Tongue (tissue), 2 donors: ENCODE results near the gene ABCB8. TPM values are rescaled to one million over a fixed set of nuclear protein-coding genes. Genes with fewer than 3 reads are reported as not detected.
"Not testable (repeated sequence)": the region's sequence is repeated elsewhere in the genome, so short reads cannot be mapped to it uniquely, and the experiment has no call there.

Experiments used
- DNase-seq: peaks from one replicate; pipeline ENCODE4 v3.0.0-alpha.2; 2015
- total RNA-seq: library from RNA; depleted of rRNA; stranded (reverse); fragments of >200 nt; gene quantifications from one replicate; pipeline ENCODE4 v1.2.3, GENCODE V29; 2014

Gene ABCB8
- total RNA-seq, 1 donor from 2014 or later: 28.6 TPM

DNA sequence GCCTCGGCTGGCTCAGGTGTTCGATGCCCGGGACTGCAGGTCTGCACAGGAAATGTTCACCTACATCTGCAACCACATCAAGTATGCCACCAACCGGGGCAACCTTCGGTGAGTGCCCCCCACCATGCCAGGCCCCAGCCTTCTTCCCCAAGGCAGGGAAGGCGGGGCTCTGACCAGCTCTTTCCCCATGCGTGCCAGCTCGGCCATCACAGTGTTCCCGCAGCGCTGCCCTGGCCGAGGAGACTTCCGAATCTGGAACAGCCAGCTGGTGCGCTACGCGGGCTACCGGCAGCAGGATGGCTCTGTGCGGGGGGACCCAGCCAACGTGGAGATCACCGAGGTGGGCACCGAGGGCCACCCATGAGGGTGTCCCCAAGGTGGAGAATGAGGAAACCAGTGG lies 29.9 kb upstream of the ABCB8 start:
- DNase-seq: no peak

GRCh38 chr7:150999001-150999400 lies 29.2 kb upstream of the ABCB8 start:
- no peak for DNase-seq

DNA sequence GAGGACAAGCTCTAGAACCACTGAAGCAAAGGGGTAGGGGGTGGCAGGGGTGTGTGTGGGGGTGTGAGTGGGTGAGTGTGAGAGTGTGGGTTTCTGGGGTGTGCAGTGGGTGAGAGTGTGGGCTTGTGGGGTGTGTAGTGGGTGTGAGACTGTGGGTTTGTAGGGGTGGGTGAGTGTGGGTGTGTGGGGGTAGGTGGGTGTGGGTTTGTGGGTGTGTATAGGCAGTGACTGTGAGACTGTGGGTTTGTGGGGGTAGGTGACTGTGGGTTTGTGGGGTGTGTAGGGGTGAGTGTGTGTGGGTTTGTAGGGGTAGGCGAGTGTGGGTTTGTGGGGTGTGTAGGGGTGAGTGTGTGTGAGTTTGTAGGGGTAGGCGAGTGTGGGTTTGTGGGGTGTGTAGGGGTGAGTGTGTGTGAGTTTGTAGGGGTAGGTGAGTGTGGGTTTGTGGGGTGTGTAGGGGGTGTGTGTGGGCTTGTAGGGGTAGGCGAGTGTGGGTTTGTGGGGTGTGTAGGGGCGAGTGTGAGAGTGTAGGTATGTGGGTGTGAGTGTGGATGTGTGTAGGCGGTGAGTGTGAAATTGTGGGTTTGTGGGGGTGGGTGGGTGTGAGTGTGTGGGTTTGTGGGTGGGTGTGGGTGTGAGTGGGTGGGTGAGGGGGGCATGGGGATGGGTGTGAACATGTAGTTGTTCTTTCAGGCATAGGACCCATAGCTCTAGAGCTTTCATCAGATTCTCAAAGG lies 28.6 kb upstream of the ABCB8 start:
- no peak for DNase-seq

DNA sequence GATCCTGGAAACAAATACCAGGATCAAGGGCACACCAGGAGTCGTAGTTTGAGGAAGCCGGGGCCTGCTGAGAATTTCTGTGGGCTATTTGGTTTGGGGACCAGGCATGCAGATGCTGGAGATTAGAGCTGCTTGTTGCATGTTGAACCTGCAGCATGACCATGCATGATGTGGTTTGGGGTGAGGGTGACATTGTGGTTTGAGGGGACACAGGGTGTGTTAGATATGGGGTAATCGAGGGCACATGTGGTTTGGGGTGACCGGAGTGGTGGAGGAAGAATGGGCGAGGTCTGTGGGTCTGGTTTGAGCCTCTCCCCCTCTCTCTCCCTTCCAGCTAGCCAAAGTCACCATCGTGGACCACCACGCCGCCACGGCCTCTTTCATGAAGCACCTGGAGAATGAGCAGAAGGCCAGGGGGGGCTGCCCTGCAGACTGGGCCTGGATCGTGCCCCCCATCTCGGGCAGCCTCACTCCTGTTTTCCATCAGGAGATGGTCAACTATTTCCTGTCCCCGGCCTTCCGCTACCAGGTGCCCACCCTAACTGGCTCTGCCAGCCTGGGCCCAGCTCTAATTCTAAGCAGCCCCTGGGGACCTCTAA lies 27.3 kb upstream of the ABCB8 start:
- DNase-seq: no peak

GRCh38 chr7:151001546-151001945 lies 26.7 kb upstream of the ABCB8 start:
- no peak for DNase-seq

DNA sequence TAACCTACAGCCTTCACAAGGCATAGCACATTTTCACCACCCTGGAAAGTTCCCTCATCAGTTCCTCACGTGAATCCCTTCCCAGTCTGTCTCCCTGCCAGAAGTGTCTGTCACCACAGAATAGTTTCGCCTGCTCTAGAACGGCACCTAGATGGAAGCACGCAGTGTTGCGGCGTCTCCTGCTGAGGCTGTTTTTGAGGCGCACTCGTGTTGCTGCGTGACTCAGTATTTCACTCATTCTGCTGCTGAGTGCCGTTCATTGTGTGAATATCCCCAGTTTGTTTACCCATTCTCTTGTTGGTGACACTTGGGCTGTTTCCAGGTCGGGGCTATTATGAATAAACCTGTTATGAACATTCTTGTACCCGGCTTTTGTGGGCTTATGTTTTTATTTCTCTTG lies 24.7 kb upstream of the ABCB8 start:
- DNase-seq: no peak

DNA sequence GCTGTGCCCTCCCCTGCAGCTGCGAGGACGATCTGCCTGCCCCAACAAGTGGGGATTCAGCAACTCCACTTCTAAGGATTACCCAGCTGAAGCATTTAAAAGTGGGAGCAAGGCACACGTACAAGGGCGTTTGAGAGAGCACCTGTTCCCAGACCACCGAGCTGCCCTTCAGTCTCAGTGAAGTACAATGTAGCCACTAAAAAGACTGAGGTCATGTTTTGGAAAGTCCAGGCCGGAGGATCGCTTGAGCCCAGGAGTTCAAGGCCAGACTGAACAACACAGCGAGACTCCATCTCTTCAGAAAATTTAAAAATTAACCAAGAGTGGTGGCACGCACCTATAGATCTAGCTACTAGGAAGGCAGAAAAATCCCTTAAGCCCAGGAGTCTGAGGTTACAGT lies 22.7 kb upstream of the ABCB8 start:
- DNase-seq: no peak

DNA sequence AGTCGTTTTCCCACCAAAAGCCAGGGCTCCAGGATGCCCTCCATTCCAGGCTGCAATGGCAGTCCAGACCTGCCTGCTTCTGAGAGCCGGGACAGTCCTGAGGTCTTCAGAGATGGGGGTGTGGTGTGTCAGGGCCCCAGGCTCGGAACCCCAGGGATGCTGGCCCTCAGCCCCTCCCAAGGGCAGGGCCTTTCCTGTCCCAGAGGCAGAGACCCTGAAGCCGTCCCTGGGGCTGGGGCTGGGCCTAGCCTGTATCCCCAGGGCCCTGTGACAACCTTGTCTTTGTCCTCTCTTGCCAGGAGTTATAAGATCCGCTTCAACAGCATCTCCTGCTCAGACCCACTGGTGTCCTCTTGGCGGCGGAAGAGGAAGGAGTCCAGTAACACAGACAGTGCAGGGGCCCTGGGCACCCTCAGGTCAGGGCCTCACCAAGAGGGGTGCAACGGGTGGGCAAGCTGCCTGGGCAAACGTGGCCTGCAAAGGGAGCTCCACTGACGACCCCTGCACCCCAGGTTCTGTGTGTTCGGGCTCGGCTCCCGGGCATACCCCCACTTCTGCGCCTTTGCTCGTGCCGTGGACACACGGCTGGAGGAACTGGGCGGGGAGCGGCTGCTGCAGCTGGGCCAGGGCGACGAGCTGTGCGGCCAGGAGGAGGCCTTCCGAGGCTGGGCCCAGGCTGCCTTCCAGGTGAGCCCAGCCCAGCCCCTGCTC lies 21.5 kb upstream of the ABCB8 start:
- no peak for DNase-seq

DNA sequence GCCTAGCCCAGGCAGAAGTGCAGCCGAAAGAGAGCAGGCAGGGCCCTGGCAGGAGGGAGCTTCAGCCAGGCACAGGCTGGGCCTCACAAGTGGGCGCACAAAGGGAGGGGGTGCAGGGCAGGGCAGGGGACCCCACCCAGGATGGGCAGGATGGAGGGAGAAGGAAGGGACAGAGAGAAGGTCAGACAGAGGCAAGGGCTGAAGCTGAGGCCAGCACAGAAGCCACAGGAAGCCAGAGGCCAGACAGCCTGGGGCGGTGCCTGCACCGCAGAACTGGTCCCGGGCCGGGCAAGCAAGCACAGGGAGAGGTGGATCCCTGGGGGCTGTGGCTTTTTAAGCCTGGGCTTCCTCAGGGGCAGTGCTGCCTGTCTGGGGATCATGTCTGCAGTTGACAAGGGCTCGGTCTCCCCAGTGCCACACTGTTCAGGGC lies 20.8 kb upstream of the ABCB8 start:
- DNase-seq: no peak

GRCh38 chr7:151008143-151008510 lies 20.1 kb upstream of the ABCB8 start:
- no peak for DNase-seq

DNA sequence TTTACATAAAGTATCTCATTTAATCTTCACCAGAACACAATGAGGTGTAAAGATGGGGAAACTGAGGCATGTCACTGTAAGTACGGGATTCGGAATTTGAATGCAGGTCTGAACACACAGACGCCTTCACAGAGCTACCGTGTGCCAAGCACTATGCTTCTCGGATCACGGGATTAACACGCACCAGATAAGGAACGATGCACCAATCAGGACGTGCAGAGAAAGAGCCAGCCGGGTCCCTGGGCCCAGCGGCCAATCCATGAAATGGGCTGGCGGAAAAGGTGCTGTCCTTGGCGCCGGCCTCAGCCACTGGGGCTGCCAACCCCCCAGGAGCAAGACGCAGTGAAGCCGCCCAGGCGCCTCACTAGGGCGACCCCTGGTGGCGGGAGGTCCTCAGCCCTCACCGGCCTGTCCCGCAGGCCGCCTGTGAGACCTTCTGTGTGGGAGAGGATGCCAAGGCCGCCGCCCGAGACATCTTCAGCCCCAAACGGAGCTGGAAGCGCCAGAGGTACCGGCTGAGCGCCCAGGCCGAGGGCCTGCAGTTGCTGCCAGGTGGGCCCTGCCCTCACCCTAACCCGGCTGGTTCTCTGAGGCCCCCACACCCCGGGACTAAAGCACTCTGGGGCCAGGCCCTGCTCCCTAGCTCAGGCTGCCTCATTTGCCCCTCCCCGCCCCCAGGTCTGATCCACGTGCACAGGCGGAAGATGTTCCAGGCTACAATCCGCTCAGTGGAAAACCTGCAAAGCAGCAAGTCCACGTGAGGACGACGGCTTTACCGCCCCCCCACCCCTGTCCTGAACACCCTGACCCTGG lies 19.5 kb upstream of the ABCB8 start:
- no peak for DNase-seq

DNA sequence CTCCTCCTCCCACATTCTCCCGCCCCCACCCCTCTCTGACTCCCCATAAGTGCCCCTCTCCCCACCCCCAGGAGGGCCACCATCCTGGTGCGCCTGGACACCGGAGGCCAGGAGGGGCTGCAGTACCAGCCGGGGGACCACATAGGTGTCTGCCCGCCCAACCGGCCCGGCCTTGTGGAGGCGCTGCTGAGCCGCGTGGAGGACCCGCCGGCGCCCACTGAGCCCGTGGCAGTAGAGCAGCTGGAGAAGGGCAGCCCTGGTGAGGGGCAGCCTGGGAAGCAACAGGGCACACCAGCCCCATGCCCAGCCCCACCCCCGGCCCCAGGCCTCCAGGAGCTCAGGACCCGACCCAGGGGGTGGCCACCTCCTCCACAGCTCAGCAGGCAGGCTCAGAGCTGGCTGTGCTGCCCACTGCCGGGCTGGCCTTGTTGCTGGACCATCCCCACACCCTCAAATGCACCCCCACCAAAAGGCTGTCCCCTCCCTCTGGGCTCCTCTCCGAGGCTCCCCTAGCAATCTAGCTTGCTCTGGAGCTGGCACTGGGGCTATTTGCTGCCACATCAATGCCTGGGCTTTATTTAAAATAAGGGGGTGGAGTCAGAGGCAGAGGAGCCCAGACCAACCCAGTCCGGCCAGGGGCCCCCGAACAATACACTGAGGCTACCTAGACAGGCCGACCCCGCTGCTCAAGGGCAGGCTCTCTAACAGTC lies 18.8 kb upstream of the ABCB8 start:
- DNase-seq: no peak

DNA sequence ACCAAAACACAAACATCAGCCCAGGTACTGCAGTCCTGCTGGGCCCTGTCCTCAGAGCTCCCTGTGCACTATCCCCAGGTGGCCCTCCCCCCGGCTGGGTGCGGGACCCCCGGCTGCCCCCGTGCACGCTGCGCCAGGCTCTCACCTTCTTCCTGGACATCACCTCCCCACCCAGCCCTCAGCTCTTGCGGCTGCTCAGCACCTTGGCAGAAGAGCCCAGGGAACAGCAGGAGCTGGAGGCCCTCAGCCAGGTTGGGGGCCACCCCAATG lies 18.3 kb upstream of the ABCB8 start:
- no peak for DNase-seq

GRCh38 chr7:151010307-151011096 lies 17.7 kb upstream of the ABCB8 start:
- no peak for DNase-seq

DNA sequence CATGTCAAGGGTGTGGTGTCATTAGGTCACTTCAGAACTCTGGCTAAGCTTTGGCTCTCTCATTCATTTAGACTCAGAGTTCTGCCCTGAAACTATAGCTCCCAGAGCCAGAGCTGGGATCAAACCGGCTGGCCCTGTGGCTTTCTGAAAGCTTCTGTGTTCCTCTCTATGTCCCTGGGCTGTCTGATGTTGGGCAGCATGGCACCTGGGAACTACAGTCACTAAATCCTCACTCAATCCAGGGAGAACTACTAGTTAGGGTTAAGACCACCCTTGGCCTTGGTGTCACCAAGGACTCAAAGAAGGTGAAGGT lies 17.2 kb upstream of the ABCB8 start:
- no peak for DNase-seq

- DNase-seq: not testable (repeated sequence)
Measured at GRCh38 chr7:151011616-151012015, 16.6 kb upstream of the ABCB8 start.

- DNase-seq: no peak
Measured at GRCh38 chr7:151012031-151012692, 16.1 kb upstream of the ABCB8 start.

GRCh38 chr7:151012911-151013347 lies 15.3 kb upstream of the ABCB8 start:
- peak; percentile 72 for DNase-seq

GRCh38 chr7:151013356-151013732 lies 14.9 kb upstream of the ABCB8 start:
- DNase-seq: no peak

DNA sequence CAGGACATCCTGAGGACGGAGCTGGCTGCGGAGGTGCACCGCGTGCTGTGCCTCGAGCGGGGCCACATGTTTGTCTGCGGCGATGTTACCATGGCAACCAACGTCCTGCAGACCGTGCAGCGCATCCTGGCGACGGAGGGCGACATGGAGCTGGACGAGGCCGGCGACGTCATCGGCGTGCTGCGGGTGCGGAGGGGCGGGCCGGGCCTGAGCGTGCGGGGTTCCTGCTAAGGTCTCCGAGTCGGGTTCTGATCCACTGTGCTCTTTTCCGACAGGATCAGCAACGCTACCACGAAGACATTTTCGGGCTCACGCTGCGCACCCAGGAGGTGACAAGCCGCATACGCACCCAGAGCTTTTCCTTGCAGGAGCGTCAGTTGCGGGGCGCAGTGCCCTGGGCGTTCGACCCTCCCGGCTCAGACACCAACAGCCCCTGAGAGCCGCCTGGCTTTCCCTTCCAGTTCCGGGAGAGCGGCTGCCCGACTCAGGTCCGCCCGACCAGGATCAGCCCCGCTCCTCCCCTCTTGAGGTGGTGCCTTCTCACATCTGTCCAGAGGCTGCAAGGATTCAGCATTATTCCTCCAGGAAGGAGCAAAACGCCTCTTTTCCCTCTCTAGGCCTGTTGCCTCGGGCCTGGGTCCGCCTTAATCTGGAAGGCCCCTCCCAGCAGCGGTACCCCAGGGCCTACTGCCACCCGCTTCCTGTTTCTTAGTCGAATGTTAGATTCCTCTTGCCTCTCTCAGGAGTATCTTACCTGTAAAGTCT lies 14.3 kb upstream of the ABCB8 start:
- peak; percentile 90 for DNase-seq
